H9 (cell line): ENCODE data around the gene PATL1. TPM values are rescaled to one million over a fixed set of nuclear protein-coding genes. Genes with fewer than 3 reads are reported as not detected.

Experiments used
- DNase-seq: peaks from one replicate; pipeline ENCODE4 v3.0.0-alpha.2; 2017
- H2AFZ ChIP-seq: one replicate; pipeline ENCODE4 v1.6.1; 2013; ENCODE audit warnings: mild to moderate bottlenecking, low read length, control low read depth, moderate library complexity
- H2AK5ac ChIP-seq: 2 replicates; pipeline ENCODE4 v1.6.1; 2013; ENCODE audit warnings: low read length, control low read depth, mixed read lengths; ENCODE audit not compliant: insufficient read length
- H2BK120ac ChIP-seq: one replicate; pipeline ENCODE4 v1.6.1; 2013; ENCODE audit warnings: low read depth, mild to moderate bottlenecking, low read length, control low read depth, inconsistent platforms; ENCODE audit not compliant: poor library complexity, severe bottlenecking
- H2BK12ac ChIP-seq: 2 replicates; pipeline ENCODE4 v1.6.1; 2013; ENCODE audit warnings: low read length, control low read depth, mixed read lengths, low read depth; ENCODE audit not compliant: insufficient read length
- H2BK15ac ChIP-seq: 2 replicates; pipeline ENCODE4 v1.6.1; 2013; ENCODE audit warnings: low read depth, low read length, control low read depth
- H2BK20ac ChIP-seq: one replicate; pipeline ENCODE4 v1.6.1; 2013; ENCODE audit warnings: low read depth, mild to moderate bottlenecking, low read length, control low read depth, inconsistent platforms; ENCODE audit not compliant: poor library complexity, severe bottlenecking
- H2BK5ac ChIP-seq: 2 replicates; pipeline ENCODE4 v1.6.1; 2013; ENCODE audit warnings: low read length, control low read depth, mixed read lengths; ENCODE audit not compliant: insufficient read length
- H3K14ac ChIP-seq: 2 replicates; pipeline ENCODE4 v1.6.1; 2013; ENCODE audit warnings: low read length, control low read depth; ENCODE audit not compliant: insufficient read depth
- H3K18ac ChIP-seq: 2 replicates; pipeline ENCODE4 v1.6.1; 2013; ENCODE audit warnings: low read depth, mild to moderate bottlenecking, mixed read lengths, low read length, control low read depth; ENCODE audit not compliant: insufficient read length
- H3K23ac ChIP-seq: 2 replicates; pipeline ENCODE4 v1.6.1; 2013; ENCODE audit warnings: low read length, control low read depth, mixed read lengths, low read depth; ENCODE audit not compliant: insufficient read length
- H3K23me2 ChIP-seq: 2 replicates; pipeline ENCODE4 v1.6.1; 2013; ENCODE audit warnings: low read depth, mild to moderate bottlenecking, mixed read lengths, low read length, control low read depth; ENCODE audit not compliant: insufficient read length, poor library complexity, severe bottlenecking
- H3K27ac ChIP-seq: 2 replicates; pipeline ENCODE4 v1.5.1; 2013; ENCODE audit warnings: low read length, control low read depth, mixed read lengths, low read depth; ENCODE audit not compliant: insufficient read length
- H3K27me3 ChIP-seq: 2 replicates; pipeline ENCODE4 v1.6.1; 2013; ENCODE audit warnings: low read length, control low read depth, inconsistent platforms; ENCODE audit not compliant: insufficient read depth
- H3K4ac ChIP-seq: 2 replicates; pipeline ENCODE4 v1.6.1; 2013; ENCODE audit warnings: low read depth, mild to moderate bottlenecking, control low read depth, inconsistent platforms, low read length, moderate library complexity
- H3K4me1 ChIP-seq: 2 replicates; pipeline ENCODE4 v1.6.1; 2013; ENCODE audit warnings: low read length, control low read depth, inconsistent platforms; ENCODE audit not compliant: insufficient read depth
- H3K4me2 ChIP-seq: 2 replicates; pipeline ENCODE4 v1.6.1; 2013; ENCODE audit warnings: low read length, control low read depth, mixed read lengths; ENCODE audit not compliant: insufficient read length, insufficient read depth
- H3K56ac ChIP-seq: 2 replicates; pipeline ENCODE4 v1.6.1; 2013; ENCODE audit warnings: low read depth, mild to moderate bottlenecking, mixed read lengths, low read length, control low read depth; ENCODE audit not compliant: insufficient read length
- H3K79me1 ChIP-seq: 2 replicates; pipeline ENCODE4 v1.6.1; 2013; ENCODE audit warnings: low read depth, mild to moderate bottlenecking, moderate library complexity, low read length, control low read depth, inconsistent platforms; ENCODE audit not compliant: insufficient read depth, poor library complexity, severe bottlenecking
- H3K79me2 ChIP-seq: 2 replicates; pipeline ENCODE4 v1.6.1; 2013; ENCODE audit warnings: low read length, control low read depth, inconsistent platforms; ENCODE audit not compliant: insufficient read depth
- H3K9ac ChIP-seq: 2 replicates; pipeline ENCODE4 v1.6.1; 2013; ENCODE audit warnings: low read length, control low read depth, mixed read lengths; ENCODE audit not compliant: insufficient read length; ENCODE audit errors: extremely low read depth
- H3K9me3 ChIP-seq: one replicate; pipeline ENCODE4 v1.6.1; 2013; ENCODE audit warnings: low read depth, low read length, inconsistent platforms; ENCODE audit not compliant: control insufficient read depth
- H3T11ph ChIP-seq: one replicate; pipeline ENCODE4 v1.6.1; 2013; ENCODE audit warnings: mild to moderate bottlenecking, low read length, control low read depth, inconsistent platforms
- H4K20me1 ChIP-seq: one replicate; pipeline ENCODE4 v1.6.1; 2013; ENCODE audit not compliant: control insufficient read depth, insufficient read length, insufficient read depth
- H4K5ac ChIP-seq: 2 replicates; pipeline ENCODE4 v1.6.1; 2013; ENCODE audit warnings: low read depth, mild to moderate bottlenecking, mixed read lengths, low read length, control low read depth; ENCODE audit not compliant: insufficient read length
- H4K8ac ChIP-seq: replicated peaks from 2 replicates; pipeline ENCODE4 v1.6.1; 2013; ENCODE audit warnings: low read length, control low read depth, mixed read lengths, low read depth; ENCODE audit not compliant: insufficient read length
- H4K91ac ChIP-seq: 2 replicates; pipeline ENCODE4 v1.6.1; 2013; ENCODE audit warnings: low read depth, mild to moderate bottlenecking, moderate library complexity, mixed read lengths, low read length, control low read depth; ENCODE audit not compliant: insufficient read length
- H3K27ac Mint-ChIP-seq, 3 experiments: 2 replicates in 2 of 3; 3 replicates in 1 of 3; pipeline ENCODE4 v1.8.0; 2020 to 2021; ENCODE audit warnings: mixed read lengths in 3 of 3, mild to moderate bottlenecking in 1 of 3, moderate library complexity in 1 of 3
- H3K27me3 Mint-ChIP-seq: 2 replicates; pipeline ENCODE4 v1.8.0; 2021; ENCODE audit warnings: low read depth, mild to moderate bottlenecking, moderate library complexity, mixed read lengths
- H3K36me3 Mint-ChIP-seq, 3 experiments: 2 replicates in 2 of 3; 3 replicates in 1 of 3; pipeline ENCODE4 v1.8.0; 2020 to 2021; ENCODE audit warnings: low read depth in 3 of 3, mixed read lengths in 3 of 3; ENCODE audit not compliant: insufficient read depth in 1 of 3
- H3K4me1 Mint-ChIP-seq, 2 experiments: 2 replicates each; pipeline ENCODE4 v1.8.0; 2020; ENCODE audit warnings: mixed read lengths in 2 of 2
- H3K4me3 Mint-ChIP-seq, 2 experiments: 2 replicates in 1 of 2; 3 replicates in 1 of 2; pipeline ENCODE4 v1.8.0; 2020 to 2021; ENCODE audit warnings: mild to moderate bottlenecking in 2 of 2, mixed read lengths in 2 of 2, moderate library complexity in 1 of 2
- H3K9me3 Mint-ChIP-seq, 2 experiments: 2 replicates in 1 of 2; 3 replicates in 1 of 2; pipeline ENCODE4 v1.8.0; 2020; ENCODE audit warnings: mild to moderate bottlenecking in 2 of 2, mixed read lengths in 2 of 2, moderate library complexity in 1 of 2
- WGBS: extraction: QIAGEN DNeasy Blood & Tissue Kit; methylation state at CpG from one replicate; pipeline ENCODE4 v1.1.7; 2013; ENCODE audit warnings: missing lambda C conversion rate, low lambda C conversion rate, mixed read lengths; ENCODE audit not compliant: insufficient read length; ENCODE audit errors: extremely low coverage; 5-methylcytosine and 5-hydroxymethylcytosine counted together
- total RNA-seq: library from RNA; stranded (reverse); gene quantifications from 2 replicates; pipeline ENCODE4 v1.2.1, GENCODE V29; 2021
- TF ChIP-seq, protein P1 (sequence below): fragments of 200-600 bp; sonication (generic); conservative IDR thresholded peaks from 3 replicates; pipeline ENCODE4 v1.8.0; 2021; ENCODE audit warnings: antibody characterized with exemption, mild to moderate bottlenecking

The PATL1 gene
- total RNA-seq, 1 experiment from 2014 or later: 31.4 TPM

DNA sequence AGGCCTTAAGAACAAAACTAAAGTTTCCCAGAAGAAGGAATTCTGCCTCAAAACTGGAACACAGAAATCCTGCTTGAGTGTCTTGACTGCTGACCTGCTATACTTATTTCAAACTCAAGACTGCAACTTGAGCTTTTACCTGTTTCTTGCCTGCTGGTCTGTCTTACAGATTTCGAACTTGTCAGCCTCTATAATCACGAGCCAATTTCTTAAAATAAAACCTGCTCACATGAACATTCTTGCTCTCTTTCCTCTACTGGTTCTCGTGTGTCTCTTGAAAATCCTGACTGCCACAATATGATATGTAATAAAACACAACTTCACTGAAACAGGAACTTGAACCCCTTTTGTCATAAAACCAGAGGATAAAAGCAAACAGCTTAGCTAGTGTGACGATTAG is 13.9 kb downstream of the PATL1 start:
- Histone ChIP-seq H3K27ac (no peak overlapping the region), H3K79me1 (no peaks in the 10 kb centered on the region), H4K8ac (no peak overlapping the region), H2AFZ (no peak overlapping the region), H2AK5ac (no peak overlapping the region), H3K56ac (no peak overlapping the region), H3K23me2 (no peaks in the 10 kb centered on the region), H4K91ac (no peak overlapping the region), H2BK5ac (no peak overlapping the region), H3K4ac (no peak overlapping the region), H3K79me2 (no peaks in the 10 kb centered on the region), H3K23ac (no peak overlapping the region), H4K5ac (no peak overlapping the region), H3K4me2 (no peak overlapping the region), H2BK120ac (no peak overlapping the region), H3T11ph (no peak overlapping the region), H3K27me3 (no peaks in the 10 kb centered on the region), H2BK20ac (no peak overlapping the region), H2BK15ac (no peak overlapping the region), H3K18ac (no peak overlapping the region), H4K20me1 (no peaks in the 10 kb centered on the region), H3K9ac (no peak overlapping the region), H2BK12ac (no peak overlapping the region), H3K9me3 (no peaks in the 10 kb centered on the region), H3K14ac (no peak overlapping the region), H3K4me1 (no peaks in the 10 kb centered on the region)
- DNase-seq: no peak
- no peak overlapping the region for H3K4me3 Mint-ChIP-seq
- H3K4me1 Mint-ChIP-seq: no peaks in the 10 kb centered on the region
- H3K27ac Mint-ChIP-seq: no peak overlapping the region
- H3K27me3 Mint-ChIP-seq: no peaks in the 10 kb centered on the region
- TF ChIP-seq, protein P1, sequence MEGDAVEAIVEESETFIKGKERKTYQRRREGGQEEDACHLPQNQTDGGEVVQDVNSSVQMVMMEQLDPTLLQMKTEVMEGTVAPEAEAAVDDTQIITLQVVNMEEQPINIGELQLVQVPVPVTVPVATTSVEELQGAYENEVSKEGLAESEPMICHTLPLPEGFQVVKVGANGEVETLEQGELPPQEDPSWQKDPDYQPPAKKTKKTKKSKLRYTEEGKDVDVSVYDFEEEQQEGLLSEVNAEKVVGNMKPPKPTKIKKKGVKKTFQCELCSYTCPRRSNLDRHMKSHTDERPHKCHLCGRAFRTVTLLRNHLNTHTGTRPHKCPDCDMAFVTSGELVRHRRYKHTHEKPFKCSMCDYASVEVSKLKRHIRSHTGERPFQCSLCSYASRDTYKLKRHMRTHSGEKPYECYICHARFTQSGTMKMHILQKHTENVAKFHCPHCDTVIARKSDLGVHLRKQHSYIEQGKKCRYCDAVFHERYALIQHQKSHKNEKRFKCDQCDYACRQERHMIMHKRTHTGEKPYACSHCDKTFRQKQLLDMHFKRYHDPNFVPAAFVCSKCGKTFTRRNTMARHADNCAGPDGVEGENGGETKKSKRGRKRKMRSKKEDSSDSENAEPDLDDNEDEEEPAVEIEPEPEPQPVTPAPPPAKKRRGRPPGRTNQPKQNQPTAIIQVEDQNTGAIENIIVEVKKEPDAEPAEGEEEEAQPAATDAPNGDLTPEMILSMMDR: no peak
- H3K9me3 Mint-ChIP-seq: no peaks in the 10 kb centered on the region
- H3K36me3 Mint-ChIP-seq: peaks cover 30 to 90% (median 88%) of the 10 kb centered on the region in 3 experiments; a peak in 6 of 7 replicates
- WGBS: no CpG with 5 or more reads among the region's 4 CpGs
